ENCODE results near the gene EFEMP2. TPM values are rescaled to one million over a fixed set of nuclear protein-coding genes. Genes with fewer than 3 reads are reported as not detected.

EFEMP2 gene
- total and polyA plus RNA-seq, 2 experiments from 2014 or later: 7.4 to 9.4 TPM

GRCh38 chr11:65864706-65865471 is 7.7 kb downstream of the EFEMP2 start:
- peaks cover 6% of the 10 kb centered on the region; the same call in 1 of the 2 replicates for H4K20me1 ChIP-seq (replicated peaks; ENCODE audit: insufficient read depth)
- no peak overlapping the region for H3K27ac ChIP-seq (ENCODE audit: low read depth)
- no peaks in the 10 kb centered on the region for H3K9me2 ChIP-seq (ENCODE audit: insufficient read depth)
- H3K4me2 ChIP-seq: no peak overlapping the region
- H3K27me3 Mint-ChIP-seq (ENCODE audit: insufficient read depth, low read depth, poor library complexity): peaks cover 33% of the 10 kb centered on the region
- ATAC-seq (no peak), DNase-seq (ENCODE audit: low spot score) (no peak)
- no peak overlapping the region for H3K27ac Mint-ChIP-seq
- H3F3A ChIP-seq (replicated peaks; ENCODE audit: low read depth): peaks cover 27% of the 10 kb centered on the region
- H3K9me3 Mint-ChIP-seq: peaks cover 2% of the 10 kb centered on the region; the same call in 2 of the 3 replicates
- peaks cover 11% of the 10 kb centered on the region for H3K79me2 ChIP-seq (replicated peaks; ENCODE audit: insufficient read depth)
- peaks cover 16% of the 10 kb centered on the region for H3K4me1 Mint-ChIP-seq
- H3K4me3 ChIP-seq: no peak overlapping the region
- no peak overlapping the region for H2AFZ ChIP-seq
- no peak for TF ChIP-seq STAT1 (IDR thresholded peaks at IDR 0.05; ENCODE audit: unreplicated experiment)
- H3K36me3 Mint-ChIP-seq (ENCODE audit: low read depth): peaks cover 39% of the 10 kb centered on the region
- peaks cover 4% of the 10 kb centered on the region; the same call in 1 of the 2 replicates for H3K36me3 ChIP-seq (ENCODE audit: insufficient read depth)
- peaks cover 13% of the 10 kb centered on the region; the same call in 1 of the 2 replicates for H3K27me3 ChIP-seq (ENCODE audit: insufficient read depth)
- H3K4me3 Mint-ChIP-seq: no peak overlapping the region
- H3K4me1 ChIP-seq (ENCODE audit: insufficient read depth): peaks cover 8% of the 10 kb centered on the region; the same call in 1 of the 2 replicates

GRCh38 chr11:65863889-65864705 is 8.5 kb downstream of the EFEMP2 start:
- H3K27ac ChIP-seq (ENCODE audit: low read depth): no peak overlapping the region
- H3K4me3 Mint-ChIP-seq: no peak overlapping the region
- ATAC-seq (no peak), DNase-seq (ENCODE audit: low spot score) (no peak)
- peaks cover 34% of the 10 kb centered on the region for H3K27me3 Mint-ChIP-seq (ENCODE audit: insufficient read depth, low read depth, poor library complexity)
- H3K4me1 ChIP-seq (ENCODE audit: insufficient read depth): peaks cover 8% of the 10 kb centered on the region; the same call in 1 of the 2 replicates
- H3K9me3 Mint-ChIP-seq: peaks cover 4% of the 10 kb centered on the region; the same call in 2 of the 3 replicates
- H3K4me2 ChIP-seq: no peak overlapping the region
- no peak overlapping the region for H2AFZ ChIP-seq
- peaks cover 11% of the 10 kb centered on the region for H3K79me2 ChIP-seq (replicated peaks; ENCODE audit: insufficient read depth)
- H3F3A ChIP-seq (replicated peaks; ENCODE audit: low read depth): peaks cover 27% of the 10 kb centered on the region
- H3K4me1 Mint-ChIP-seq: peaks cover 16% of the 10 kb centered on the region
- H3K4me3 ChIP-seq: no peak overlapping the region
- TF ChIP-seq CREB1 (CRISPR knock-in tag; IDR thresholded peaks at IDR 0.05; ENCODE audit: low read depth) (no peak), EZH2 (IDR thresholded peaks at IDR 0.05; ENCODE audit: low read depth, unreplicated experiment) (no peak), ZNF114 (CRISPR knock-in tag; IDR thresholded peaks at IDR 0.05) (no peak), ZNF462 (CRISPR knock-in tag; IDR thresholded peaks at IDR 0.05) (no peak)
- peaks cover 8% of the 10 kb centered on the region; the same call in 1 of the 2 replicates for H3K27me3 ChIP-seq (ENCODE audit: insufficient read depth)
- no peak overlapping the region for H3K27ac Mint-ChIP-seq
- no peaks in the 10 kb centered on the region for H3K9me2 ChIP-seq (ENCODE audit: insufficient read depth)
- peaks cover 39% of the 10 kb centered on the region for H3K36me3 Mint-ChIP-seq (ENCODE audit: low read depth)
- H4K20me1 ChIP-seq (replicated peaks; ENCODE audit: insufficient read depth): peaks cover 6% of the 10 kb centered on the region; the same call in 1 of the 2 replicates
- peaks cover 4% of the 10 kb centered on the region; the same call in 1 of the 2 replicates for H3K36me3 ChIP-seq (ENCODE audit: insufficient read depth)

Measured in GM23338 (cell line).